GM12878 (cell line): ENCODE results near the gene FRMD8. TPM values are rescaled to one million over a fixed set of nuclear protein-coding genes. Genes with fewer than 3 reads are reported as not detected.

Experiments used
- ATAC-seq: fragments of 200-7000 bp; cut with Tn5 transposase; 3 replicates; pipeline ENCODE4 v1.9.1; 2020; ENCODE audit warnings: mild to moderate bottlenecking, moderate library complexity
- BruUV-seq: library from RNA; stranded (reverse); fragments of 400-500 nt; replicated peaks from 2 replicates; lab custom pipeline; 2021; lab: Mats Ljungman, UMichigan
- CTCF ChIA-PET: fragments of 300-600 bp; sonication (Branson Sonifier 250); formaldehyde crosslinking; extraction: SDS; loops from one replicate; lab custom pipeline; 2021; ENCODE audit warnings: inconsistent platforms; lab: Yijun Ruan, JAX
- POLR2A ChIA-PET: fragments of 350-600 bp; formaldehyde crosslinking; extraction: SDS; loops from one replicate; lab custom pipeline; 2021; ENCODE audit warnings: inconsistent platforms; lab: Charles Lee
- RAD21 ChIA-PET: fragments of 300-600 bp; sonication (Branson Sonifier 250); formaldehyde crosslinking; loops from one replicate; lab custom pipeline; 2023; ENCODE audit warnings: antibody characterized with exemption; ENCODE audit not compliant: unreplicated experiment; lab: Charles Lee
- SMC1A ChIA-PET: fragments of 300-600 bp; sonication (Branson Sonifier 250); formaldehyde crosslinking; loops from one replicate; lab custom pipeline; 2023; ENCODE audit not compliant: unreplicated experiment, uncharacterized antibody; lab: Charles Lee
- DNase-seq: peaks from one replicate; pipeline ENCODE4 v3.0.0-alpha.2; 2011; ENCODE audit warnings: low read depth, low spot score
- FAIRE-seq: peaks from 3 replicates; lab custom pipeline; 2011; peaks lifted over from hg19 to GRCh38; lab: Jason Lieb, UNC
- H2AFZ ChIP-seq: 2 replicates; pipeline ENCODE4 v1.6.0; 2011; ENCODE audit warnings: low read depth, low read length, control low read depth; ENCODE audit not compliant: control insufficient read depth
- H3K27ac ChIP-seq: 2 replicates; pipeline ENCODE4 v1.5.1; 2011; ENCODE audit warnings: control low read depth; ENCODE audit not compliant: control insufficient read depth, insufficient read depth
- H3K27me3 ChIP-seq, 2 experiments: replicated peaks in 1 of 2; 2 replicates each; pipeline versions ENCODE4 v1.6.0 to v1.6.1; 2011; ENCODE audit warnings: low read length in 1 of 2; ENCODE audit not compliant: control insufficient read depth in 2 of 2, insufficient read depth in 2 of 2
- H3K36me3 ChIP-seq, 2 experiments: 2 replicates each; pipeline ENCODE4 v1.5.1; 2011; ENCODE audit warnings: low read length in 1 of 2; ENCODE audit not compliant: control insufficient read depth in 2 of 2, insufficient read depth in 2 of 2
- H3K4me1 ChIP-seq: 2 replicates; pipeline ENCODE4 v1.6.1; 2011; ENCODE audit warnings: mild to moderate bottlenecking, low read length, moderate library complexity, mixed read lengths; ENCODE audit not compliant: control insufficient read depth, insufficient read depth
- H3K4me2 ChIP-seq: 2 replicates; pipeline ENCODE4 v1.6.0; 2011; ENCODE audit warnings: control low read depth; ENCODE audit not compliant: control insufficient read depth, insufficient read depth
- H3K4me3 ChIP-seq: fragments of 200-600 bp; sonication (generic); 2 replicates; pipeline ENCODE4 v1.5.1; 2016
- H3K79me2 ChIP-seq: 2 replicates; pipeline ENCODE4 v1.6.0; 2011; ENCODE audit warnings: low read length; ENCODE audit not compliant: control insufficient read depth, insufficient read depth
- H3K9ac ChIP-seq: 2 replicates; pipeline ENCODE4 v1.8.0; 2011; ENCODE audit warnings: low read length, control low read depth, mixed read lengths; ENCODE audit not compliant: control insufficient read depth, insufficient read depth
- H3K9me3 ChIP-seq: replicated peaks from 3 replicates; pipeline ENCODE4 v1.5.1; 2011; ENCODE audit warnings: mild to moderate bottlenecking, low read length; ENCODE audit not compliant: control insufficient read depth, insufficient read depth
- H4K20me1 ChIP-seq: 2 replicates; pipeline ENCODE4 v1.6.0; 2011; ENCODE audit not compliant: control insufficient read depth, insufficient read depth
- CTCF ChIP-seq, 3 experiments: IDR thresholded peaks in 2 of 3; conservative IDR thresholded peaks in 1 of 3; 2 replicates each; pipeline ENCODE4 v1.5.1; 2011; ENCODE audit warnings: low read depth in 3 of 3, low read length in 3 of 3, mild to moderate bottlenecking in 3 of 3, control low read depth in 2 of 3, moderate library complexity in 2 of 3, inconsistent platforms in 1 of 3, mixed read lengths in 1 of 3; ENCODE audit not compliant: control insufficient read depth in 2 of 3, insufficient read depth in 1 of 3; ENCODE audit errors: extremely low read depth in 1 of 3
- IKZF2 ChIP-seq, 2 experiments: fragments of 450-650 bp; IDR thresholded peaks; 2 replicates each; pipeline ENCODE4 v1.6.1; 2017; ENCODE audit warnings: mild to moderate bottlenecking in 2 of 2, moderate library complexity in 2 of 2
- MTA2 ChIP-seq: fragments of 450-650 bp; IDR thresholded peaks from 2 replicates; pipeline ENCODE4 v1.6.1; 2016; ENCODE audit warnings: low read depth, mild to moderate bottlenecking, moderate library complexity
- POLR2A ChIP-seq: IDR thresholded peaks from 2 replicates; pipeline ENCODE4 v1.6.1; 2011; ENCODE audit warnings: low read depth, mild to moderate bottlenecking, low read length
- RAD21 ChIP-seq: IDR thresholded peaks from 2 replicates; pipeline ENCODE4 v1.6.1; 2011; ENCODE audit warnings: mild to moderate bottlenecking, low read depth, low read length, moderate library complexity; ENCODE audit not compliant: insufficient read depth
- ZBED1 ChIP-seq: IDR thresholded peaks from 2 replicates; pipeline ENCODE4 v1.6.1; 2016; ENCODE audit warnings: borderline replicate concordance
- WGBS: methylation state at CpG from one replicate; pipeline ENCODE4 v1.1.6; 2016; ENCODE audit warnings: low lambda C conversion rate; ENCODE audit not compliant: insufficient replicate concordance, insufficient coverage; ENCODE audit errors: missing lambda C conversion rate; 5-methylcytosine and 5-hydroxymethylcytosine counted together
- in situ Hi-C: fragments of 300-500 bp; cut with MboI; formaldehyde crosslinking; loops from 9 replicates; pipeline ENCODE4 v1.14.3; 2018; ENCODE audit warnings: mixed read lengths
- intact Hi-C: fragments of 100-400 bp; cut with micrococcal nuclease; formaldehyde crosslinking; loops from one replicate; pipeline ENCODE4 v1.14.2; 2022; ENCODE audit not compliant: unreplicated experiment
- polyA plus RNA-seq, 11 experiments: library from polyadenylated mRNA; depleted of rRNA in 4 of 11; unstranded in 6 of 11; stranded (reverse) in 5 of 11; fragments of >200 nt; fragmentation: Nextera tagmentation in 4 of 11; fragmentation: Illumina TruSeq in 1 of 11; extraction: Ambion mirVana in 4 of 11; extraction: Trizol in 1 of 11; gene quantifications; 1 replicate in 1 of 11; 2 replicates in 10 of 11; pipeline versions ENCODE4 v1.2.1 to v1.2.3, GENCODE V29; 2011 to 2016; ENCODE audit warnings: inconsistent platforms in 2 of 11, missing spikeins in 2 of 11, low read depth in 1 of 11
- total RNA-seq, 4 experiments: library from RNA; depleted of rRNA in 3 of 4; stranded (reverse); fragments of >200 nt in 3 of 4; fragmentation: Illumina TruSeq in 1 of 4; extraction: Trizol in 1 of 4; gene quantifications; 2 replicates each; pipeline versions ENCODE4 v1.2.1 to v1.2.3, GENCODE V29; 2013 to 2021

Gene FRMD8
- total and polyA plus RNA-seq, 10 of the 15 experiments (the other 5 are each of a cell fraction or from before 2014, with no cell fraction given): 8.3 to 69.4 (median 28.0) TPM

DNA sequence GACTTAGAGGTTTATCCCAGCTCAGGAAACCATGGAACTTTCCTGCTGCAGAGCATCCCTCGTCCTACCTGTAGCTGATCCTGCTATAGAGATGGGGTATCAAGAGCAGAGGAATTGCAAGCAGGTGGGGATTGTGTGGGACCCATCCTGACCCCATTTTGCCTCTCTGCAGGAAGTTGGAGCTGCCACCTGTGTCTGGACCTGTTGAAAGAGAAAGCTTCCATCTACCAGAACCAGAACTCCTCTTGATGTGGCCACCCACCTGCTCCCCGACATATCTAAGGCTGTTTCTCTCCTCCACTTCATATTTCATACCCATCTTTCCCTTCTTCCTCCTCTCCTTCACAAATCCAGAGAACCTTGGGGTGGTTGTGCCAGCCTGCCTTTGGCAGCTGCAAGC is 34.9 kb upstream of the FRMD8 start:
- Histone ChIP-seq H3K27ac (no peak overlapping the region), H3K9me3 (no peaks in the 10 kb centered on the region)
- ChIA-PET SMC1A (interaction anchor here (1.0 to 2.3 kb wide), 5 partner anchors 18 to 141 kb away, joined by 3 to 8 read pairs (median 4); partner anchors contain the start of gene DPF2), POLR2A (interaction anchor here (0.5 to 1.8 kb wide), 5 partner anchors 12 to 56 kb away, joined by 3 to 8 read pairs (median 3); partner anchors contain the start of gene DPF2), CTCF (interaction anchor here (0.9 to 4.3 kb wide), 7 partner anchors 9 to 137 kb away, joined by 3 to 27 read pairs (median 6); partner anchors contain the start of gene CDC42EP2)
- FAIRE-seq: no peak
- BruUV-seq: no TSS peak
- TF ChIP-seq POLR2A (no peak), IKZF2 (IDR thresholded peaks at IDR 0.05) (no peak), ZBED1 (no peak)
- TF ChIP-seq, all 136 proteins: peak for 0
- Histone ChIP-seq H3K4me2 (no peak overlapping the region), H3K79me2 (no peaks in the 10 kb centered on the region), H3K27me3 (no peaks in the 10 kb centered on the region), H3K4me3 (no peak overlapping the region), H3K4me1 (peaks cover 4% of the 10 kb centered on the region), H4K20me1 (no peaks in the 10 kb centered on the region), H3K36me3 (peaks cover 18 to 23% of the 10 kb centered on the region in 2 experiments), H3K9ac (no peak overlapping the region), H2AFZ (no peak overlapping the region)
- 100% methylated on average over 2 of the region's 2 CpGs for WGBS
- intact Hi-C loops: no loop called here
- in situ Hi-C loops: no loop called here
- DNase-seq (no peak), ATAC-seq (no peak)
- RAD21 ChIA-PET: interaction anchor here (2.5 kb wide), 1 partner anchor 17 kb away, joined by 9 read pairs; the partner anchor contains the start of gene DPF2

- BruUV-seq: no TSS peak
- no peak overlapping the region for H3K27ac ChIP-seq
- no peak overlapping the region for H2AFZ ChIP-seq
- H3K4me2 ChIP-seq: no peak overlapping the region
- ChIA-PET RAD21 (interaction anchor here (0.6 to 2.5 kb wide), 4 partner anchors 19 to 127 kb away, joined by 3 to 9 read pairs (median 4); partner anchors contain the start of gene DPF2), POLR2A (interaction anchor here (0.9 to 1.8 kb wide), 3 partner anchors 13 to 155 kb away, joined by 3 to 5 read pairs (median 4); no protein-coding TSS in a partner anchor)
- intact Hi-C loops: no loop called here
- ATAC-seq (no peak), FAIRE-seq (no peak)
- H3K27me3 ChIP-seq: 0 out of 4 replicates have a peak, but pooled peaks cover 0 to 3% of the 10 kb centered on the region in 2 experiments
- TF ChIP-seq RAD21 (0 out of 2 replicates have a peak, but pooled peaks have one; percentile 8), MTA2 (no peak), CTCF (IDR thresholded peaks at IDR 0.05 in 2 of 3, conservative IDR thresholded peaks at IDR 0.05 in 1 of 3; ENCODE audit: control insufficient read depth in 2 of 3, extremely low read depth in 1 of 3, insufficient read depth in 1 of 3, low read depth in 3 of 3, low read length in 3 of 3) (peak in 1 of 3 experiments; percentile 21; a peak in 2 of 6 replicates)
- TF ChIP-seq, all 136 proteins: peak for 2
- Histone ChIP-seq H3K4me3 (no peak overlapping the region), H3K4me1 (peaks cover 4% of the 10 kb centered on the region), H3K79me2 (no peaks in the 10 kb centered on the region), H3K9ac (no peak overlapping the region), H4K20me1 (no peaks in the 10 kb centered on the region), H3K9me3 (no peaks in the 10 kb centered on the region), H3K36me3 (peaks cover 18 to 21% of the 10 kb centered on the region in 2 experiments)
- CTCF ChIA-PET: interaction anchor here (0.8 to 1.8 kb wide), 10 partner anchors 9 to 165 kb away, joined by 3 to 6 read pairs (median 4); partner anchors contain the start of genes CDC42EP2 and DPF2
- WGBS: 96% methylated on average over 3 of the region's 3 CpGs
- SMC1A ChIA-PET: interaction anchor here (0.7 to 1.6 kb wide), 4 partner anchors 14 to 78 kb away, joined by 3 to 8 read pairs (median 3); no protein-coding TSS in a partner anchor
- in situ Hi-C loops: no loop called here
- DNase-seq: no peak
Observed at GRCh38 chr11:65352783-65353182, 33.7 kb upstream of the FRMD8 start.
